Left ventricle myocardium superior (tissue), 1 donor: ENCODE data around the gene NIP7. TPM values are rescaled to one million over a fixed set of nuclear protein-coding genes. Genes with fewer than 3 reads are reported as not detected.
"Not testable (repeated sequence)": the region's sequence is repeated elsewhere in the genome, so short reads cannot be mapped to it uniquely, and the experiment has no call there.

ENCODE experiments used
- ATAC-seq: fragments of 200-7000 bp; cut with Tn5 transposase; one replicate; pipeline ENCODE4 v1.9.1; 2020; ENCODE audit warnings: mild to moderate bottlenecking, moderate library complexity
- DNase-seq: peaks from one replicate; pipeline ENCODE4 v3.0.0-alpha.2; 2020
- intact Hi-C: fragments of 100-400 bp; cut with micrococcal nuclease; formaldehyde crosslinking; loops from one replicate; pipeline ENCODE4 v1.11.0; 2022
- long read RNA-seq: library from polyadenylated mRNA; unstranded; transcript quantifications from one replicate; pipeline ENCODE4 v2.0.0, GENCODE V29; 2021
- total RNA-seq: library from RNA; stranded (reverse); fragmentation: NEBNext Ultra II Directional; extraction: Animal tissue kit (Norgen Biotek cat#: 25700); gene quantifications from one replicate; pipeline ENCODE4 v1.2.1, GENCODE V29; 2021
- donor health status: DM: no; HTN: yes; CAD: no; lungs with severe emphysema.

NIP7 gene
- total RNA-seq, result 8.0 TPM
- long read RNA-seq, transcript NIP7-201 (5 exons, 2,402 nt), result major isoform, 12 of 12 reads
- long read RNA-seq, partial matches to known transcripts, result 0 of 12 reads
- long read RNA-seq, other reads (novel, unspliced or antisense), result 0 of 12 reads

- ATAC-seq (peak; percentile 99), DNase-seq (peak; percentile 95)
- intact Hi-C loops, result no loop called here
Observed at GRCh38 chr16:69339289-69340094, at the start of gene NIP7, which contains the start of gene COG8. Gene NIP7, plus strand, starts transcription at chr16:69339772. Its CDS starts 58 bp downstream, at chr16:69339830. Gene COG8, minus strand, starts transcription at chr16:69339564. Its CDS starts 12 bp downstream, at chr16:69339552.

DNA sequence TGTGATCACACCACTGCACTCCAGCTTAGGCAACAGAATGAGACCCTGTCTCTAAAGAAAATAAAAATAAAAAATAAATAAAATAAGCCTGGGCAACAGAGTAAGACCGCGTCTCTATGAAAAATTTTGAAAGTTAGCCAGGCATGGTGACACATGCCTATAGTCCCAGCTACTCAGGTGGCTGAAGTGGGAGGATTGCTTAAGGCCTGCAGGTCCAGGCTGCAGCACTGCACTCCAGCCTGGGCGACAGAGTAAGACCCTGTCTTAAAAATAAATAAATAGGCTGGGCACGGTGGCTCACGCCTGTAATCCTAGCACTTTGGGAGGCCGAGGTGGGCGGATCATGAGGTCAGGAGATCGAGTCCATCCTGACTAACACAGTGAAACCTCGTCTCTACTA, 47.9 kb upstream of the NIP7 start:
- intact Hi-C loops, ATAC-seq: not testable (repeated sequence)

DNA sequence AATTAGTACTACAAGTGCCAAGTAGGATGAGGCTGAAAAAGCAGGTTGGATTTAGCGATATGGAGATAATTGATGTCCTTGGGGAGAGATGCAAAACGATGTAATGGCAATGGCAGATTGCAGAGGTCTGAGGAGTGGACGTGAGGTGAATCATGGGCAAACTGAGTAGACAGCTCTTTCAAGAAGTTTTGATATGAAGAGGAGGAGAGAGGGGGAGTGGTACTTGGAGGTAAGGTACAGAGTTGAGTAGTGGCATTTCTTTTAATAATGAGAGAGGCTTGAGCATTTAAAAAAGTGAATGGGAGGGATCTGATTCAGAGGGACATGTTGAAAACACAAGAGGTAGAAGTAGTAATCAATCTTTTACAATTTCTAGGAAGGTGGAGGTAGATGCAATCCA, 46.2 kb upstream of the NIP7 start:
- intact Hi-C loops, result no loop called here
- DNase-seq (no peak), ATAC-seq (no peak)

More for the DNA sequence above, 47.9 kb upstream of the NIP7 start:
- DNase-seq, result not testable (repeated sequence)

DNA sequence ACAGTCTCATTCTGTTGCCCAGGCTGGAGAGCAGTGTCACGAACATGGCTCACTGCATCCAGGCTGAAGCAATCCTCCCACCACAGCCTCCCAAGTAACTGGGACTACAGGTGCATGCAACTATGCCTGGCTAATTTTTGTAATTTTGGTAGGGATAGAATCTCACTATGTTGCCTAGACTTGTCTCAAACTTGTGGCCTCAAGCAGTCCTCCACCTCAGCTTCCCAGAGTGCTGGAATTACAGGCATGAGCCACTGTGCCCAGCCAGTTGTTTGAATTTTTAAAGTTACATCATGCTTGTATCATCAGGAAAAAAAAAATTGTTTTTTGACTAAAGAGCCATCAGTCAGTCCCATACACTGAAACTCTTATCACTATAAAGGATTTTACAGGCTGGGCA, 45.5 kb upstream of the NIP7 start:
- ATAC-seq (no peak), DNase-seq (no peak)
- intact Hi-C loops, result no loop called here

GRCh38 chr16:69296771-69297170, 42.8 kb upstream of the NIP7 start:
- ATAC-seq, intact Hi-C loops, DNase-seq: not testable (repeated sequence)

- intact Hi-C loops, result no loop called here
- DNase-seq (no peak), ATAC-seq (no peak)
Observed at GRCh38 chr16:69298261-69298660, 41.3 kb upstream of the NIP7 start.

GRCh38 chr16:69301187-69301586, 38.4 kb upstream of the NIP7 start:
- DNase-seq (no peak), ATAC-seq (no peak)
- intact Hi-C loops, result no loop called here

DNA sequence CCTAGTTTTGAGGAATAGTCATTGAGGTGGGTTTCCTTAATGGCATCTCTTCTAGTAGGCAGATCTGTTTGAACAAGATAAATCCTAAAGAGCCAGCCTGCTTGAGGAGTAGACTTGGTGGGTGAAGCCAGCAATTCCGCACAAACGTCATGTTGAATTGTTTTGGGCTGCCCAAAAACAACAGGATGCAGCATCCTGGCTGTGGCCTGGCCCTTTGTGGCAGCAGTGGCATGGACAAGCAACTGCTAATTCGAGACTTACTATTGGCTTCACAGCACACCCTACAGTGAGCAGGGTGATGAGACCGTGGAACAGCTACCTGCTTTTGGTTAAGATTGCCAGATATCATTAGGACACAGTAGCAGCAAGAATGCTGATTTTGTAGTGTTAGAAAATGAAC, 37.7 kb upstream of the NIP7 start:
- DNase-seq, result no peak
- ATAC-seq, result no peak
- intact Hi-C loops, result no loop called here

- DNase-seq, result no peak
- intact Hi-C loops, result no loop called here
- ATAC-seq, result no peak
Observed at GRCh38 chr16:69302301-69302700, 37.3 kb upstream of the NIP7 start.

DNA sequence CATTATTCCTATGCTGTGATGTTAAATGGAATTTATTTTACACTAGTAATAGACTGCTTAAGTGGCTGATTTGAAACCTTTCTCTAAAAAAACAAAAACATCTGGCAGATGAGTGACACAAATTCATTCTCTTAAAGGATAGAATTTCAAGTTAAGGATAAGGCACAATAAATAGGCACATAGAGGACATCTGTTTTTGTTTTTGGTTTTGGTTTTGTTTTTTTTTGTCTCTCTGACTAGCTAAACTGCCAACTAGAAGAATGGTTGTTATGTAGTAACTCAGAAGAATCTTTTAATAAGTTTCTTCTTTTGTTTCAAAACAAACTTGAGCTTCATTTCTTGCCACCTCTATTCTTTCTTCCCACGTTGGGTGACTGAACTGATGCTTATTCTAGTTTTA, 33.5 kb upstream of the NIP7 start:
- no peak for DNase-seq
- intact Hi-C loops, result no loop called here
- ATAC-seq, result no peak

- no peak for DNase-seq
- intact Hi-C loops, result no loop called here
- no peak for ATAC-seq
Observed at GRCh38 chr16:69307091-69307490, 32.5 kb upstream of the NIP7 start.

DNA sequence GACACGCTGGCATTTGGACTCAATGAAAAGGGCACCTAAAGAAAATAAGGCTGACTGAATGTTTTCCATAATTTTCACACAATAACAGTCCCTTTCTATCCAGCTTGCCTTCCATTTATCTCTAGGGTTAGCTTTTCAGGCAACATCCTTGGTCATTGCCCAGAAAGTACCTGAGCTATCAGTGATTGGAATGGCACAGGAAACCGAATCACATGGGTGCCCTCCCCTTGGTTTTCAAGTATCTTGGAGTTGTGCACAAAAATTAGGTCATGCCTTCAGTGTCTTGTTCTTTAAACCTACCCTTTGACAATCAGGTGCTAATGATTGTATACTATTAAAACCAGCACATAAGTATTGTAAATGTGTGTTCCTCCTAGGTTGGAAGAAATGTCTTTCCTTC, 31.7 kb upstream of the NIP7 start:
- intact Hi-C loops, result no loop called here
- ATAC-seq, result no peak
- DNase-seq, result no peak

GRCh38 chr16:69309316-69309715, 30.3 kb upstream of the NIP7 start:
- intact Hi-C loops, result no loop called here
- DNase-seq (no peak), ATAC-seq (no peak)

- ATAC-seq, result peak; percentile 94
- peak; percentile 97 for DNase-seq
- intact Hi-C loops, result no loop called here
Observed at GRCh38 chr16:69310653-69311532, 28.7 kb upstream of the NIP7 start, which contains the start of gene VPS4A. Gene VPS4A, plus strand, starts transcription at chr16:69311350. Its CDS starts 162 bp downstream, at chr16:69311512.

GRCh38 chr16:69311533-69312387, 27.8 kb upstream of the NIP7 start:
- intact Hi-C loops, result no loop called here

DNA sequence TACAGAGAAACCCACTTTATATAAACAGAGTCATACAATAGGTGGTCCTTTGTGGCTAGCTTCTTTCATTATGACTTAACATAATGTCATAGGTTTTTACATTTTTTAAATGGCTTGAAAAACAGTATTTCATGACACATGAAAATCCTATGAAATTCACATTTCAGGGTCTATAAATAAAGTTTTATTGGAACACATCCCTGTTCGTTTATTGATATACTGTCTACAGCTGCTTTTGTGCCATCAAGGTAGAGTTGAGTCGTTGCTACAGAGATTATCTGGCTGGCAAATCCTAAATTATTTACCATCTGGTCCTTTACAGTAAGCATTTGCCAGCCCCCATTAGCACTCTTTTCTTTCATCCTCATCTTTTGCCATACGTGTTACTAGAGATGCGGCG, 26.1 kb upstream of the NIP7 start:
- ATAC-seq (no peak), DNase-seq (no peak)
- intact Hi-C loops, result no loop called here

More at GRCh38 chr16:69311533-69312387, 27.8 kb upstream of the NIP7 start:
- peak; percentile 46 for ATAC-seq
- DNase-seq, result no peak

GRCh38 chr16:69314534-69314933, 25.0 kb upstream of the NIP7 start:
- intact Hi-C loops, result no loop called here
- no peak for DNase-seq
- no peak for ATAC-seq

GRCh38 chr16:69315486-69316311, 23.9 kb upstream of the NIP7 start:
- intact Hi-C loops, result no loop called here
- ATAC-seq (no peak), DNase-seq (no peak)
